Osteocyte (in vitro differentiated cells): Measurements from ENCODE around the gene IDH2. TPM values are rescaled to one million over a fixed set of nuclear protein-coding genes. Genes with fewer than 3 reads are reported as not detected.

Experiments used
- DNase-seq: peaks from one replicate; pipeline ENCODE4 v3.0.0; 2021; ENCODE audit warnings: mixed read lengths; ENCODE audit not compliant: unreplicated experiment; ENCODE audit errors: extremely low spot score
- H3K27ac Mint-ChIP-seq: one replicate; pipeline ENCODE4 v1.8.0; 2021; ENCODE audit warnings: mild to moderate bottlenecking, mixed read lengths; ENCODE audit not compliant: unreplicated experiment
- H3K27me3 Mint-ChIP-seq: one replicate; pipeline ENCODE4 v1.8.0; 2021; ENCODE audit warnings: mixed read lengths; ENCODE audit not compliant: unreplicated experiment
- H3K36me3 Mint-ChIP-seq: one replicate; pipeline ENCODE4 v1.8.0; 2021; ENCODE audit warnings: mixed read lengths; ENCODE audit not compliant: unreplicated experiment
- H3K4me1 Mint-ChIP-seq: one replicate; pipeline ENCODE4 v1.8.0; 2021; ENCODE audit warnings: mixed read lengths; ENCODE audit not compliant: unreplicated experiment
- H3K4me3 Mint-ChIP-seq: one replicate; pipeline ENCODE4 v1.8.0; 2021; ENCODE audit warnings: mild to moderate bottlenecking, moderate library complexity, mixed read lengths; ENCODE audit not compliant: unreplicated experiment
- H3K9me3 Mint-ChIP-seq: one replicate; pipeline ENCODE4 v1.8.0; 2021; ENCODE audit warnings: mixed read lengths; ENCODE audit not compliant: unreplicated experiment
- total RNA-seq: library from RNA; stranded (reverse); gene quantifications from 2 replicates; pipeline ENCODE4 v1.2.1, GENCODE V29; 2021
- TF ChIP-seq, protein P1 (sequence below): fragments of 200-600 bp; sonication (generic); IDR thresholded peaks from 2 replicates; pipeline ENCODE4 v1.5.0; 2021; ENCODE audit warnings: antibody characterized with exemption, mild to moderate bottlenecking, moderate library complexity

IDH2 gene
- total RNA-seq, 1 donor from 2014 or later: 93.0 TPM

DNA sequence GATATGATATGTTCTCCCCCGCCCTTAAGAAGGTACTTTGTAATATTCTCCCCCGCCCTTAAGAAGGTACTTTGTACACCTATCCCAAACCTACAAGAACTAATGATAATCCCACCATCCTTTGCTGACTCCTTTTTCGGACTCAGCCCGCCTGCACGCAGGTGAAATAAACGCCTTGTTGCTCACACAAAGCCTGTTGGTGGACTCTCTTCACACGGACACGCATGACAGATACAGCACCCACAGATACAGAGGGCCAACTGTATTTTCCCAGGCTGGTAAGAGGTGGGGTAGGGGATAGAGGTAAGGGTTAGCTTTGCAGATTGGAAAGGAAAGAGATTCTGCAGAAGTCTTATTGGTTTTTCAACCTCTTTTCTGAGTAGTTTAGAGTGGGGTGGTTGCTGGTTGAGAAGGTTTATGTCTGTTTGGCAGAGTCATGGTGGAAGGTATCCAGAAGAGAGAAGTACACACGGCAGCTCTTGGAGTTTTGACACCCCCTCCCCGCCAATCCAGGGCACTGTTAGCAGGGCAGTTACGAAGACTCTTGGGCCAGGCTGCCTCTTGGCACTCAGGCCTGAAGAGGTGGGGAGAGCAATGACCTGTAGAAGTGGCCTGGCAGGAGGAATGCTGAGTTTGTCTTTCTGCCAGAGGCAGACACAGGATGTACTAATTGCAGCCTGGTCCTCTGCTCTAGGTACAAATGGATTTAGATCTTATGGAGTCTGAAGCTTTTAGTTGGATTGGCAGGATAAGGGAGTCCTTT, 36.0 kb upstream of the IDH2 start:
- no peak for DNase-seq
- peaks cover 3% of the 10 kb centered on the region for H3K4me1 Mint-ChIP-seq

DNA sequence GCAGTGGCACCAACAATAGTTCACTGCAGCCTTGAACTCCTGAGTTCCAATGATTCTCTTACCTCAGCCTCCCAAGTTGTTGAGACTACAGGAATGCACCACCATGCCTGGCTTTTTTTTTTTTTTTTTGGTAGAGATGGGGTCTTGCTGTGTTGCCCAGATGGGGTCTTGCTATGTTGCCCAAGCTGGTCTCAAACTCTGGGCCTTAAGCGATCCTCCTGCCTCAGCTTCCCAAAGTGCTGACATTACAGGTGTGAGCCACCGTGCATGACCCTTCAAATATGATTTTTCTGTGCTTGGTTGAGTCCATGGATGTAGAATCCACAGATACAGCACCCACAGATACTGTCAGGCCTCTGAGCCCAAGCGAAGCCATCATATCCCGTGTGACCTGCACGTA, 30.2 kb upstream of the IDH2 start:
- Mint-ChIP-seq H3K36me3 (no peaks in the 10 kb centered on the region), H3K27ac (no peak overlapping the region), H3K4me1 (no peaks in the 10 kb centered on the region), H3K9me3 (no peaks in the 10 kb centered on the region), H3K4me3 (no peak overlapping the region), H3K27me3 (peaks cover 26% of the 10 kb centered on the region)
- DNase-seq: no peak
- TF ChIP-seq, protein P1, sequence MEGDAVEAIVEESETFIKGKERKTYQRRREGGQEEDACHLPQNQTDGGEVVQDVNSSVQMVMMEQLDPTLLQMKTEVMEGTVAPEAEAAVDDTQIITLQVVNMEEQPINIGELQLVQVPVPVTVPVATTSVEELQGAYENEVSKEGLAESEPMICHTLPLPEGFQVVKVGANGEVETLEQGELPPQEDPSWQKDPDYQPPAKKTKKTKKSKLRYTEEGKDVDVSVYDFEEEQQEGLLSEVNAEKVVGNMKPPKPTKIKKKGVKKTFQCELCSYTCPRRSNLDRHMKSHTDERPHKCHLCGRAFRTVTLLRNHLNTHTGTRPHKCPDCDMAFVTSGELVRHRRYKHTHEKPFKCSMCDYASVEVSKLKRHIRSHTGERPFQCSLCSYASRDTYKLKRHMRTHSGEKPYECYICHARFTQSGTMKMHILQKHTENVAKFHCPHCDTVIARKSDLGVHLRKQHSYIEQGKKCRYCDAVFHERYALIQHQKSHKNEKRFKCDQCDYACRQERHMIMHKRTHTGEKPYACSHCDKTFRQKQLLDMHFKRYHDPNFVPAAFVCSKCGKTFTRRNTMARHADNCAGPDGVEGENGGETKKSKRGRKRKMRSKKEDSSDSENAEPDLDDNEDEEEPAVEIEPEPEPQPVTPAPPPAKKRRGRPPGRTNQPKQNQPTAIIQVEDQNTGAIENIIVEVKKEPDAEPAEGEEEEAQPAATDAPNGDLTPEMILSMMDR: no peak

More for the DNA sequence above, 36.0 kb upstream of the IDH2 start:
- Mint-ChIP-seq H3K4me3 (no peak overlapping the region), H3K27ac (no peak overlapping the region), H3K36me3 (no peaks in the 10 kb centered on the region), H3K27me3 (peaks cover 16% of the 10 kb centered on the region), H3K9me3 (no peaks in the 10 kb centered on the region)
- TF ChIP-seq, protein P1: no peak

DNA sequence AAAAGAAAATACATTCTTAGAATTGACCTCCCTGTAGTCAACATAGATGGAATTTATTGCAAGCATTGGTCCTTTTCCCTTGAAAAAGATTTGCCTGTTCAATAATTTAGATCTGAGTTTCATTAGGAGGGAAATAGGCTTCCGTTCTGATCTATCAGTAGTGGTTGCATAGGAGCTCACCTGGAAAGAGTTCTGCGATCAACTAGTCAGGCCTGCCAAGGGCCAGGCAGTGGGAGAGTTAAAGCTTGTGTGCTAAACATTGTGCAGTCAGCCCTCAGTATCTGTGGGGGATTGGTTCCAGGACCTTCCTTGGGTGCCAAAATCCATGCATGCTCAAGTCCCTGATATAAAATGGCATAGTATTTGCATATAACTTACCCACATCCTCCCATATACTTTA, 29.6 kb upstream of the IDH2 start:
- Mint-ChIP-seq H3K9me3 (no peaks in the 10 kb centered on the region), H3K36me3 (no peaks in the 10 kb centered on the region), H3K27ac (no peak overlapping the region), H3K4me1 (no peaks in the 10 kb centered on the region), H3K4me3 (no peak overlapping the region), H3K27me3 (peaks cover 30% of the 10 kb centered on the region)
- TF ChIP-seq, protein P1: no peak
- DNase-seq: no peak

DNA sequence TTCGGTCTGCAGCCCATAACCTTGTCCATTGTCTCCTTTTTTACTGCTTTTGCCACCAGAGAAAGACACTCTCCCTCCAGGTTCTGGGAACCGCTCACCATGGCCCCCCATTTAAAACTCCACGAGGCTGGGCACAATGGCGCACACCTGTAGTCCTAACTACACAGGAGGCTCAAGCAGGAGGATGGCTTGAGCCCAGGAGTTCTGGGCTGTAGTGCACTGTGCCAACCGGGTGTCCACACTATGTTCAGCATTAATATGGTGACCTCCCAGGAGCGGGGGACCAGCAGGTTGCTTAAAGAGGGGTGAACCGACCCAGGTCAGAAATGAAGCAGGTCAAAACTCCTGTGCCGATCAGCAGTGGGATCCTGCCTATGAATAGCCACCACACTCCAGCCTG, 28.0 kb upstream of the IDH2 start:
- TF ChIP-seq, protein P1: no peak

DNA sequence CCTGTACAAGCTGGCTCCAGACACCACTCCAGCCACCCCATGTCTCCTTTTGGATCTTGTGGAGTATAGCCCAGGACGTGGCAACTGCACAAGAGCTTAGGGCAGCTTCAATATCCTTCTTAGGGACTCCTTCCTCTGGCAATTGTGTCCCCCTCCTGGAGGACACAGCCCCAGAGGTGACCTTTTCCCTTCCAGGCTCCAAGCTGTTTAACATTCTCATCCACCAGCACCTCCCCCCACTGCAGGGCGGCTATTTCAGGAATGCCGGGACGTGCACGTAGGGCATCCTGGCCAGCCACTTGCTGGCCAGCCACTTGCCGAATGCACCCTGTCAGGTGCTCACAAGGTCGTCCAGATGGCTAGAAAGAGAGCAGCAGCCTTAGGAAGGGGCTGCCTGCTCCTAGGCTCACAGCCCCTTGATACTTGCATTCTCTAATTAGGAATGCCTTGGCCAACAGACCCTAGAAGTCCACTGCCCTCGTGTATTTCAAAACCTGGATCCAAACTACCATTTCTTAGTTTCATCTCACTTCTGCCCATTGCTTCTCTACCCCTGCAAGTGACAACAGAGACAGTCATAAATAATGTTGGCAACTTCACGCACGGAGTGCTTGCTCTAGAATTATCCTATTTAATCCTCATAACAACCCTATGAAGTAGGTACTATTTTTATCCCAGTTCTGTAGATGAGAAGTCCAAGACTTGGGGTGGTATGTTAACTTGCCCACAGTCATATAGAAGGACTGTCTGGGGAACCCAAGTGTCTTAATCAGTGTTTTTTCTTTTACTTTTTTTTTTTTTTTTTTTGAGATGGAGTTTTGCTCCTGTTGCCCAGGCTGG, 24.5 kb upstream of the IDH2 start:
- H3K9me3 Mint-ChIP-seq: no peaks in the 10 kb centered on the region
- peaks cover 2% of the 10 kb centered on the region for H3K4me1 Mint-ChIP-seq
- H3K36me3 Mint-ChIP-seq: no peaks in the 10 kb centered on the region
- no peak overlapping the region for H3K4me3 Mint-ChIP-seq
- no peak for DNase-seq
- peaks cover 17% of the 10 kb centered on the region for H3K27me3 Mint-ChIP-seq
- no peak overlapping the region for H3K27ac Mint-ChIP-seq
- TF ChIP-seq, protein P1: no peak

More for the DNA sequence above, 28.0 kb upstream of the IDH2 start:
- no peaks in the 10 kb centered on the region for H3K36me3 Mint-ChIP-seq
- H3K4me3 Mint-ChIP-seq: no peak overlapping the region
- H3K4me1 Mint-ChIP-seq: peaks cover 2% of the 10 kb centered on the region
- H3K27me3 Mint-ChIP-seq: peaks cover 34% of the 10 kb centered on the region
- DNase-seq: no peak
- no peak overlapping the region for H3K27ac Mint-ChIP-seq
- no peaks in the 10 kb centered on the region for H3K9me3 Mint-ChIP-seq
